KMS-11 (cell line): Measurements from ENCODE around the gene PDE12.

Experiments
- H2AFZ ChIP-seq: fragments of 200-600 bp; sonication (generic); 2 replicates; pipeline ENCODE4 v1.6.1; 2016; ENCODE audit warnings: antibody characterized with exemption, mixed run types, low read depth
- H3K27ac ChIP-seq: fragments of 200-600 bp; sonication (generic); 2 replicates; pipeline ENCODE4 v1.6.1; 2016; ENCODE audit warnings: mild to moderate bottlenecking, mixed run types
- H3K27me3 ChIP-seq: fragments of 200-600 bp; sonication (generic); 2 replicates; pipeline ENCODE4 v1.6.1; 2017; ENCODE audit warnings: mild to moderate bottlenecking, low read depth, mixed run types, moderate library complexity; ENCODE audit not compliant: insufficient read depth
- H3K36me3 ChIP-seq: fragments of 200-600 bp; sonication (generic); 2 replicates; pipeline ENCODE4 v1.6.1; 2017; ENCODE audit warnings: mild to moderate bottlenecking, mixed run types; ENCODE audit not compliant: insufficient read depth
- H3K4me1 ChIP-seq: fragments of 200-600 bp; sonication (generic); 2 replicates; pipeline ENCODE4 v1.6.1; 2016; ENCODE audit warnings: mild to moderate bottlenecking, low read depth, mixed run types; ENCODE audit not compliant: poor library complexity, severe bottlenecking
- H3K4me2 ChIP-seq: fragments of 200-600 bp; sonication (generic); 2 replicates; pipeline ENCODE4 v1.7.0; 2016; ENCODE audit warnings: mild to moderate bottlenecking, mixed run types
- H3K4me3 ChIP-seq: fragments of 200-600 bp; sonication (generic); IDR thresholded peaks from 2 replicates; pipeline ENCODE4 v1.6.1; 2017; ENCODE audit warnings: low read depth, low read length, mixed read lengths; ENCODE audit not compliant: insufficient read depth
- H3K79me2 ChIP-seq: fragments of 200-600 bp; sonication (generic); 2 replicates; pipeline ENCODE4 v1.6.1; 2016; ENCODE audit warnings: low read depth, mixed run types; ENCODE audit not compliant: insufficient read depth
- H3K9ac ChIP-seq: fragments of 200-600 bp; sonication (generic); 2 replicates; pipeline ENCODE4 v1.6.1; 2016; ENCODE audit warnings: mild to moderate bottlenecking, mixed run types
- H4K20me1 ChIP-seq: fragments of 200-600 bp; sonication (generic); 2 replicates; pipeline ENCODE4 v1.6.1; 2016; ENCODE audit warnings: mild to moderate bottlenecking, mixed run types; ENCODE audit not compliant: insufficient read depth
- TF ChIP-seq, protein P1 (sequence below): fragments of 200-600 bp; sonication (generic); conservative IDR thresholded peaks from 2 replicates; pipeline ENCODE4 v1.6.1; 2017; ENCODE audit warnings: low read depth, mild to moderate bottlenecking, antibody characterized with exemption, low read length, moderate library complexity, mixed read lengths

PDE12 gene

GRCh38 chr3:57569859-57570450, 13.9 kb downstream of the PDE12 start:
- no peak overlapping the region for H3K27ac ChIP-seq
- H2AFZ ChIP-seq: no peak overlapping the region
- no peak overlapping the region for H3K9ac ChIP-seq
- no peaks in the 10 kb centered on the region for H4K20me1 ChIP-seq
- TF ChIP-seq, protein P1, sequence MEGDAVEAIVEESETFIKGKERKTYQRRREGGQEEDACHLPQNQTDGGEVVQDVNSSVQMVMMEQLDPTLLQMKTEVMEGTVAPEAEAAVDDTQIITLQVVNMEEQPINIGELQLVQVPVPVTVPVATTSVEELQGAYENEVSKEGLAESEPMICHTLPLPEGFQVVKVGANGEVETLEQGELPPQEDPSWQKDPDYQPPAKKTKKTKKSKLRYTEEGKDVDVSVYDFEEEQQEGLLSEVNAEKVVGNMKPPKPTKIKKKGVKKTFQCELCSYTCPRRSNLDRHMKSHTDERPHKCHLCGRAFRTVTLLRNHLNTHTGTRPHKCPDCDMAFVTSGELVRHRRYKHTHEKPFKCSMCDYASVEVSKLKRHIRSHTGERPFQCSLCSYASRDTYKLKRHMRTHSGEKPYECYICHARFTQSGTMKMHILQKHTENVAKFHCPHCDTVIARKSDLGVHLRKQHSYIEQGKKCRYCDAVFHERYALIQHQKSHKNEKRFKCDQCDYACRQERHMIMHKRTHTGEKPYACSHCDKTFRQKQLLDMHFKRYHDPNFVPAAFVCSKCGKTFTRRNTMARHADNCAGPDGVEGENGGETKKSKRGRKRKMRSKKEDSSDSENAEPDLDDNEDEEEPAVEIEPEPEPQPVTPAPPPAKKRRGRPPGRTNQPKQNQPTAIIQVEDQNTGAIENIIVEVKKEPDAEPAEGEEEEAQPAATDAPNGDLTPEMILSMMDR: no peak
- no peak overlapping the region for H3K4me2 ChIP-seq
- H3K79me2 ChIP-seq: no peaks in the 10 kb centered on the region
- H3K36me3 ChIP-seq: no peaks in the 10 kb centered on the region
- H3K27me3 ChIP-seq: no peaks in the 10 kb centered on the region
- H3K4me3 ChIP-seq: no peak overlapping the region
- H3K4me1 ChIP-seq: no peaks in the 10 kb centered on the region

DNA sequence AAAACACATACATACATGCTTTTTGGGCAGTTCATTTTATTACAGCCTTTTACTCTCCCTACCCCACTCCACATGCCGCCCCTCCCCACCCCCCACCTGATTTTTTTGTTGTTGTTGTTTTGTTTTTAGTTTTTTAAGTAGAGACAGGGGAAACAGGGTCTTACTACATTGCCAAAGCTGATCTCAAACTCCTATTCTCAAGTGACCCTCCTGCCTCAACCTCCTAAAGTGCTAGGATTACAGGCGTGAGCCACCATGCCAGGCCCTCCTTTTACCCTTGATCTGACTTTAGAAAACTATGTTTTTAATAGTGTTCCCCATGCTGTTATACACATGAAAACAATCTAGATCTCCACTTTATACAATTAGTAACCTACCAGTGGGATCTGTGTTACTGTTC, 14.8 kb downstream of the PDE12 start:
- Histone ChIP-seq H3K27ac (no peak overlapping the region), H3K4me3 (no peak overlapping the region), H2AFZ (no peak overlapping the region), H3K79me2 (no peaks in the 10 kb centered on the region), H3K9ac (no peak overlapping the region), H3K36me3 (no peaks in the 10 kb centered on the region), H3K27me3 (no peaks in the 10 kb centered on the region), H4K20me1 (no peaks in the 10 kb centered on the region), H3K4me2 (no peak overlapping the region), H3K4me1 (no peaks in the 10 kb centered on the region)
- TF ChIP-seq, protein P1: no peak

DNA sequence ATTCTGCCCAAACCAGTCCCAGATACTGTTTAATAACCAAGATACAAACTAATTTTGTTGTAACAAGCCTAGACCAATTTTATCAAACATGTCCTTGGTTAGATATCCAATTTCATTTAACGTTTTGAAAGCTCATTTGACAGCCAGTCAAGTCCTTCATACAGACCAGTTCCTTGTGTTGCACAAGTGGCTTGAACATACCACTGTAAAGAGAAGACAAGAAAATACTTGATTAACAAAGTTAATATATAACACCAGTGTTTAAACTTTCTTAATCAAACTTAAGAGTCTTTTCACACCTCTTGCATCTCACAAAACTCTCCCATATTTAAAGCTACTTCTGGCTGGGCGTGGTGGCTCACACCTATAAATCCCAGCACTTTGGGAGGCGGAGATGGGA, 16.0 kb downstream of the PDE12 start:
- TF ChIP-seq, protein P1: no peak

GRCh38 chr3:57575966-57576626, 20.0 kb downstream of the PDE12 start:
- no peaks in the 10 kb centered on the region for H3K36me3 ChIP-seq

More for the DNA sequence above, 16.0 kb downstream of the PDE12 start:
- Histone ChIP-seq H3K27ac (no peak overlapping the region), H2AFZ (no peak overlapping the region), H3K4me2 (no peak overlapping the region), H3K36me3 (no peaks in the 10 kb centered on the region), H3K27me3 (no peaks in the 10 kb centered on the region), H3K4me1 (no peaks in the 10 kb centered on the region), H3K79me2 (no peaks in the 10 kb centered on the region), H4K20me1 (no peaks in the 10 kb centered on the region), H3K9ac (no peak overlapping the region), H3K4me3 (no peak overlapping the region)

More at GRCh38 chr3:57575966-57576626, 20.0 kb downstream of the PDE12 start:
- Histone ChIP-seq H3K27ac (no peak overlapping the region), H3K4me1 (no peaks in the 10 kb centered on the region), H3K79me2 (peaks cover 9% of the 10 kb centered on the region; the same call in 1 of the 2 replicates), H2AFZ (no peak overlapping the region), H4K20me1 (no peaks in the 10 kb centered on the region), H3K4me3 (no peak overlapping the region), H3K9ac (no peak overlapping the region), H3K4me2 (no peak overlapping the region), H3K27me3 (no peaks in the 10 kb centered on the region)
- TF ChIP-seq, protein P1: no peak
